ENCODE data around the gene TSPAN4. TPM values are rescaled to one million over a fixed set of nuclear protein-coding genes. Genes with fewer than 3 reads are reported as not detected.

TSPAN4 gene
- total and polyA plus RNA-seq, 9 of the 15 experiments (the other 6 are each of a cell fraction or from before 2014, with no cell fraction given): 0.07 to 31.0 (median 15.7) TPM

- TF ChIP-seq PBX2 (CRISPR knock-in tag; IDR thresholded peaks at IDR 0.05; ENCODE audit: low read depth) (0 out of 2 replicates have a peak, but pooled peaks have one; percentile 17), PBX2 (tag; conservative IDR thresholded peaks at IDR 0.05; ENCODE audit: low read depth) (no peak; the same call in 1 of the 2 replicates), RFX1 (IDR thresholded peaks at IDR 0.05) (no peak), AFF1 (IDR thresholded peaks at IDR 0.05; ENCODE audit: low read depth in 1 of 2, partially characterized antibody in 2 of 2) (no peak), TCF7L2 (IDR thresholded peaks at IDR 0.05; ENCODE audit: low read depth, low read length) (no peak), ESRRB (CRISPR knock-in tag; IDR thresholded peaks at IDR 0.05; ENCODE audit: borderline replicate concordance) (no peak), PHF8 (IDR thresholded peaks at IDR 0.05; ENCODE audit: borderline replicate concordance, low read length) (no peak), MYBL2 (IDR thresholded peaks at IDR 0.05; ENCODE audit: low read depth) (no peak), MYBL2 (CRISPR knock-in tag; IDR thresholded peaks at IDR 0.05; ENCODE audit: borderline replicate concordance) (no peak), PPARD (CRISPR knock-in tag; IDR thresholded peaks at IDR 0.05) (no peak), ZFP30 (CRISPR knock-in tag; IDR thresholded peaks at IDR 0.05; ENCODE audit: borderline replicate concordance) (no peak), HMBOX1 (IDR thresholded peaks at IDR 0.05) (no peak), EP300 (IDR thresholded peaks at IDR 0.05; ENCODE audit: low read length) (peak; percentile 81), STAT5A (IDR thresholded peaks at IDR 0.05; ENCODE audit: borderline replicate concordance, low read length) (peak; percentile 86), SPI1 (IDR thresholded peaks at IDR 0.05; ENCODE audit: borderline replicate concordance, low read depth, low read length) (no peak), ZNF23 (CRISPR knock-in tag; IDR thresholded peaks at IDR 0.05) (no peak), NR4A1 (CRISPR knock-in tag; IDR thresholded peaks at IDR 0.05) (no peak), NR4A1 (tag; IDR thresholded peaks at IDR 0.05) (0 out of 2 replicates have a peak, but pooled peaks have one; percentile 29)
Observed at GRCh38 chr11:875769-876301, 33.2 kb downstream of the TSPAN4 start (continued).

All from K562 (cell line).